AG10803 (cell line): ENCODE data around the gene PCGF1.
A peak's percentile ranks its signal among the peaks of the same experiment; 100 is the strongest.

Experiments
- DNase-seq: peaks from one replicate; pipeline ENCODE4 v3.0.0; 2010; ENCODE audit warnings: low read depth
- H3K4me3 ChIP-seq: 2 replicates; pipeline ENCODE4 v1.5.1; 2011; ENCODE audit warnings: mild to moderate bottlenecking, low read length, control low read depth
- TF ChIP-seq, protein P1 (sequence below): conservative IDR thresholded peaks from 2 replicates; pipeline ENCODE4 v1.5.1; 2011; ENCODE audit warnings: mild to moderate bottlenecking, low read length, control low read depth, inconsistent platforms

Gene PCGF1

DNA sequence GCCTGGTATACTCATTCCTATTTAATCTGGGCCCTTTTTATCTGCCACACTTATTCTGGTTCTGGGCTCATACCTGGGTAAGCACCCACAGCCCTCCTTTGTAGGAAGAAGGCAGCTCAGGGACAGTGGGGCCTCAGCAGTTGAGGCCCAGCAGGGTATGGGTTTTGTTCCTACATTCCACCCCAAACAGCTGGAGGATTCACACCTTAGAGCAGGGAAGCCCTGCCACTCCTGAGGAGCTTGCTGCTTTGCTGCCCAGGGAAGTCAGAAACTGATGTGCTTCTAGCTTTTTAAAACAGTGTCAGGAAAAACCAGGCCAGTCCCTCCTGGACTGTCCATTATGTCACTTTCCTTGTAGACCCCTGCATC is 6.9 kb downstream of the PCGF1 start:
- no peak for DNase-seq

DNA sequence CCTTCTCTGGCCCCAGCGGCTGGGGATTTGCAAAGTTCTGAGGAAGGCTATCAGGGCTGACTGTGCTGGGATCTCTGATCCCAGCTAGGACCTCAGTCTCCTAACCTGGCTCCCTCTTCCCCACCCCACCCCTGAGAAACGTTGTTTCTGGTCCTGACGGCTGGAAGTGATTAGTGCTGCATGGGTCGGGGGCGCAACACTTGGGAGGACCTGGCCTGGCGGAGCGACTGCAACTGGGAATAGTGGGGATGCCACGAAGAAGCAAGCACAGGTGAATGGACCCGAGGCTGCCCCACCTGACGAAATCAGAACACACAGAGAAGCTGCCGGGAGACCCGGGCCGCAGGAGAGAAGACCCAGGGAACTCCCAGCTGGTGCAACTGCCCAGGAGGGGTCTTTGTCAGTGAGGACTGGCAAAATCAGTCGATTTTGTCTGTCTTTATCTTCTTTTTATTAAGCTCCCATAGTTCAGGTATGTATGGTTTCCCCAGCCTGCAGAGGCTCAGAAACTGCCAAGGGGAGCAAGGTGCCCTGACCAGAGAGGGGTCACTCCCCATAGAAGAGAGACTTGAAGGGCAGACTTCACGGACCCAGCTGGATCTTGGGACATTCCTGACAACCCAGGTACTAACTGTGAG is 7.4 kb downstream of the PCGF1 start:
- DNase-seq, result no peak
- TF ChIP-seq, protein P1, sequence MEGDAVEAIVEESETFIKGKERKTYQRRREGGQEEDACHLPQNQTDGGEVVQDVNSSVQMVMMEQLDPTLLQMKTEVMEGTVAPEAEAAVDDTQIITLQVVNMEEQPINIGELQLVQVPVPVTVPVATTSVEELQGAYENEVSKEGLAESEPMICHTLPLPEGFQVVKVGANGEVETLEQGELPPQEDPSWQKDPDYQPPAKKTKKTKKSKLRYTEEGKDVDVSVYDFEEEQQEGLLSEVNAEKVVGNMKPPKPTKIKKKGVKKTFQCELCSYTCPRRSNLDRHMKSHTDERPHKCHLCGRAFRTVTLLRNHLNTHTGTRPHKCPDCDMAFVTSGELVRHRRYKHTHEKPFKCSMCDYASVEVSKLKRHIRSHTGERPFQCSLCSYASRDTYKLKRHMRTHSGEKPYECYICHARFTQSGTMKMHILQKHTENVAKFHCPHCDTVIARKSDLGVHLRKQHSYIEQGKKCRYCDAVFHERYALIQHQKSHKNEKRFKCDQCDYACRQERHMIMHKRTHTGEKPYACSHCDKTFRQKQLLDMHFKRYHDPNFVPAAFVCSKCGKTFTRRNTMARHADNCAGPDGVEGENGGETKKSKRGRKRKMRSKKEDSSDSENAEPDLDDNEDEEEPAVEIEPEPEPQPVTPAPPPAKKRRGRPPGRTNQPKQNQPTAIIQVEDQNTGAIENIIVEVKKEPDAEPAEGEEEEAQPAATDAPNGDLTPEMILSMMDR, result no peak
- H3K4me3 ChIP-seq, result peak overlapping the region; percentile 22; the same call in 1 of the 2 replicates

More for the DNA sequence above, 6.9 kb downstream of the PCGF1 start:
- TF ChIP-seq, protein P1, result no peak
- no peak overlapping the region for H3K4me3 ChIP-seq

DNA sequence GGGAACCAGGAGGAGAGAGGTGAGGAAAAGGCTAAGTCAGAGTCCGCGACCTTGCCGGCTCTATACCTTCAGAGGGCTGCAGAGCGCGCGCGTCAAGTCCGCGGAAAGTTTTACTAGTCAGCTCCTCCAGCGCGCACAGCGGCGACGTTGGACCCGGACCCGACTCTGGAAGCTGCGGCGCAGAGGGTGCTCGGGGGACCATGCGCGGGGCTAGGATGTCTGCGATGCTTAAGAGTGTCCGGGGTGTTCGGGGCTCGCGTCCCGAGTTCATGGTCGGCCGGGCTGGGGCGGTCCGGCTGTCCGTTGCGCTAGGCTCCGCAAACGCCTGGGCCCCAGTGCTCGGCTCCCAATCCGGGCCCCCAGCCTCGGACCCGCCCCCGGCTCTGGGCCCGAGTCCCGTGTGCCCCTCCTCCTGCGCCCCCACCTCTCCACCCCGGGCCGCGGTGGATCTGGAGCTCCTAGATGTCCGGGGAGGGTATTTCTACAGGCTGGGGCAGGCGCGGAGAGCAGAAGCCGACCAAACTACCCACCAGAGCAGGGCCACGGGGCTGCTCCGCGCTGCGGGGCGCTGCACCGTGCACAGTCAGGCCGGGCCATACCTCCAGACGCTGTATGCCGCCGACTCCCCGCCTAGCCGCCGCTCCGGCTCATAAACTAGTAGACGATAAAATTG is 8.1 kb downstream of the PCGF1 start, which contains the start of gene LBX2:
TSS of gene LBX2 (minus strand) at position 337 of the 673 bp plus-strand sequence. CDS start at position 271, 66 bp downstream.
- TF ChIP-seq, protein P1, result no peak

DNA sequence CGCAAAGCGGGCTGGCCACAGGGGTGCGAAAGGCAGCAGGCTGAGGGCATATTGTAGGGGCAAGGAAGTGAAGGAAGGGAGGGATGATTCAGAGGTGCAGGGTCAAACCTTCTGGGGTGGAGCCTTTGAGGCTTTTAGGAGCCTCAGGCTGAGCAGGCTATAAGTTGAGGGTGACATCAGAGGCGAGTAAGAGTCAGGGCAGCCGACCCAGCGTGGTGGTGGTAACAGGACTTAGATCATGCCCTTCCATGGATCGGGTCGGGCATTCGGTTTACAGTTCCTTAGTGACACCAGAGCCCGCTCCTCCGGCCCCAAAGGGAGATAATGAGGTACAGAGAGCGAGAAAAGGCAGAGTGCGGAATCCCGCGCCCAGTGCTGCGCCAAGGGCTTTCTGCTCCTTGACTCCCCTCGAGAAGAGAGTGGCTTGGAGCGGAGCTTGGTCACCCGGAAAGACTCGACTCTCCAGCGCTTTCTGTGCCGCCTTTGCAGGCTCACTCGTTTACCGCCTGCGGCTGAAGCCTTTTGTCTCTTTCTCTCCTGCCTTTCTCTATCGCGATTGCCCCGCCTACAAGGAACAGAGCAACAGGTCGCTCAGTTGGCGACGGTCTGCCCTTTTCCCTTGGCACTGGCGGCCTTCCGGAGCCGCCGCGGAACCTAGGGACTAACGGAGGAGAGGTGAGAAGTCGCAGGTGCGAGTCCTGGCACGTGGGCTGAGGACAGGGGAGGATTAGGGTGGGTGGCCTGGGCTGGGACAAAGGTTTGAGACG is 8.8 kb downstream of the PCGF1 start:
- TF ChIP-seq, protein P1, result no peak
- no peak for DNase-seq
- H3K4me3 ChIP-seq, result peak overlapping the region; percentile 53

More for the DNA sequence above, 8.1 kb downstream of the PCGF1 start, which contains the start of gene LBX2:
- peak within 1 kb of the TSS; percentile 53 for H3K4me3 ChIP-seq
- no peak for DNase-seq

DNA sequence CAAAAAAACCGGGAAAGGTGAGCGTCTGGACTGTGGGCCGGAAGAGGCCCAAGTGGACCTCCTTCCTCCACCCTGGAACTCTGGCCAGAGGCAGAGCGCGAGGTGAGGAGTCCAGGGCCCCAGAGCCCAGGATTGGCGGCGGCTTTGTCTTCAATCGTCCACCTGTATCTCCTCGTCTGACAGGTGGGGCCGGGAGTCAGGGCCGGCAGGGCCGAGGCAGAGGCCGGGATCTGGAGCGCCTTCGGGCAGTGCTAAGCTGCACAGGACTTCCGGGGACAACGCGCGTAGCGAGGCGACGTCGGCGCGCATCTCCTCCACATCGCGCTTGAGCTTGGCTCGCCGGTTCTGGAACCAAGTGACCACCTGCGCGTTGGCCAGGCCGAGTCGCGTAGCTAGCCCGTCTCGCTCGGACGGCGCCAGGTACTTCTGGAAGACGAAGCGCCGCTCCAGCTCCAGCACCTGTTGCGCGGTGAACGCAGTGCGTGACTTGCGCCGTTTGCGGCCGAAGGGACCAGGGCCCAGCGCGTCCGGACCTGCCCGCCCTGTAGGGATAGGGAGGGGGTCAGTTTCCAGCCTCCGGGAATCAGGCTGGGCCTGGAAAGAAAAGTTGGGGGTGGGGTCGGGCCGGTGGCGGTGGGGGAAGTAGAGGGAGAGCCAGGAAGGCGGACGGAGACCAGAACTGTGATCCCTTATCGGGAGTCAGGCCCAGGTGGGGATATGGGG is 9.6 kb downstream of the PCGF1 start:
- no peak for DNase-seq
- peak overlapping the region; percentile 53 for H3K4me3 ChIP-seq
- TF ChIP-seq, protein P1, result no peak

DNA sequence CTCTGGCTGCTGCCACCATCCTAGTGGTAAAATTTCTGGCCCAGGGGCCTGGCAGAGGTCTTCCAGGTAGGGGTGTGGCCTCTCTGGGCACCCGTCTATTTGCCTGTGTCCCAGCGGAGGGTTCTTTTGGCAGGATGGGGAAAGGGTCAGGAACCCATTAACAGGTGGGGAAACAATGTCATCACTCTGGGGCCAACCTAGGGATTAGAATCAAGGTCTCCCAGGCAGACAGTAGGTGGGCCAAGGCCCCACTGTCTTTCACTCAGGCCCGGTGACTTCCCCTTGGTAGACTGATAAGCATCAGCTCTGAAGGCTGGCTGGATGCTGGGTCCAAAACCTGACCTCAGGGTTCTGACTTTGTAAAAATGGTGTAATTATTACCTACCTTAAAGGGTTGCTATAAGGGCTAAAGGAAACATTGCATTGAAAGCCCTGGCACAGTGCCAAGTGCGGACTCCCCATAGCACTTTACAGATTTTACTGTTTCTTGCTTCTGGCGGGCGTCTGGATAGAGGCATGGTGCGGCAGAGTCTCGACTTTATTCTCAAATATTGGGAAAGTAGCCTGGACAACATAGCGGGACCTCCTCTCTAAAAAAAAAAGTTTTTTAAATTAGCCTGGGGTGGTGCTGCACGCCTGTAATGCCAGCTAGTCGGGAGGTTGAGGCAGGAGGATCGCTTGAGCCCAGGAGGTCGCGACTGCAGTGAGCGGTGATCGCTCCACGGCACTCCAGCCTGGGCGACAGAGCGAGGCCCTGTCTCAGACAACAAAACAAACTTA is 10.3 kb downstream of the PCGF1 start:
- TF ChIP-seq, protein P1, result no peak
- DNase-seq, result no peak
- no peak overlapping the region; the same call in 1 of the 2 replicates for H3K4me3 ChIP-seq
